ENCODE measurements around the gene NTS. TPM values are rescaled to one million over a fixed set of nuclear protein-coding genes. Genes with fewer than 3 reads are reported as not detected.
A peak's percentile ranks its signal among the peaks of the same experiment; 100 is the strongest.

The NTS gene
- total RNA-seq, 1 experiment from 2014 or later, result 21.9 TPM

DNA sequence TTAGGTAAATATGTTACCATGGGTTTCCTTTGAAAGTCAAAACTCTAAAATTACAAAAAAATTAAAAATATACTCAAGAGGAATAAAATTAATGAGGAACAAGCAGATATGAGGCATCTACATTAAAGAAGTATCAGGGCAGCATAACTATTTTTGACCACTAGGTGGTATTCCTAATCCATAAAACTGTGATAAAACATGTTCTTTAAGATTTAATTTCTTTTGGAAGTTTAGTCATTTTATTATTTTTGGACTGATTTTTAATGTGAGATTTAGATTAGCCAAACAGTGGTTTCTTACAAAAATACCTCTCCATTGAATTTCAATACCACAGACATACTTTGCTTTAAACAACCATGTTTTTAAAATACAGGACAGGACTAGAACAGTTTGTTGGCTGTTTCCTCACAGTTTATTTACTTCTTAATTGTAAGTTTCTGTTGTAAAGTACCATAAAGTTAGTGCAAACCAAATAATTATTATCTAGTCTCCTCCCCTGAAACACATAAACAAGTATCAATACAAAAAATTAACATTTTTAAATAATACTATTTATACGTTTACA is 49.8 kb downstream of the NTS start:
- H3K36me3 Mint-ChIP-seq, result peaks cover 29% of the 10 kb centered on the region
- no peaks in the 10 kb centered on the region for H3K27me3 Mint-ChIP-seq (ENCODE audit: low read depth)
- no peak for ATAC-seq
- peak overlapping the region; percentile 70; the same call in 1 of the 2 replicates for H3K27ac Mint-ChIP-seq
- CTCF ChIA-PET, result interaction anchor here (3.2 kb wide), 1 partner anchor 28 kb away, joined by 28 read pairs; no protein-coding TSS in a partner anchor
- H3K9me3 Mint-ChIP-seq, result peaks cover 38% of the 10 kb centered on the region
- DNase-seq (ENCODE audit: low spot score), result no peak
- no peak overlapping the region for H3K4me3 Mint-ChIP-seq
- POLR2A ChIA-PET, result no interaction called here
- TF ChIP-seq, protein P1, sequence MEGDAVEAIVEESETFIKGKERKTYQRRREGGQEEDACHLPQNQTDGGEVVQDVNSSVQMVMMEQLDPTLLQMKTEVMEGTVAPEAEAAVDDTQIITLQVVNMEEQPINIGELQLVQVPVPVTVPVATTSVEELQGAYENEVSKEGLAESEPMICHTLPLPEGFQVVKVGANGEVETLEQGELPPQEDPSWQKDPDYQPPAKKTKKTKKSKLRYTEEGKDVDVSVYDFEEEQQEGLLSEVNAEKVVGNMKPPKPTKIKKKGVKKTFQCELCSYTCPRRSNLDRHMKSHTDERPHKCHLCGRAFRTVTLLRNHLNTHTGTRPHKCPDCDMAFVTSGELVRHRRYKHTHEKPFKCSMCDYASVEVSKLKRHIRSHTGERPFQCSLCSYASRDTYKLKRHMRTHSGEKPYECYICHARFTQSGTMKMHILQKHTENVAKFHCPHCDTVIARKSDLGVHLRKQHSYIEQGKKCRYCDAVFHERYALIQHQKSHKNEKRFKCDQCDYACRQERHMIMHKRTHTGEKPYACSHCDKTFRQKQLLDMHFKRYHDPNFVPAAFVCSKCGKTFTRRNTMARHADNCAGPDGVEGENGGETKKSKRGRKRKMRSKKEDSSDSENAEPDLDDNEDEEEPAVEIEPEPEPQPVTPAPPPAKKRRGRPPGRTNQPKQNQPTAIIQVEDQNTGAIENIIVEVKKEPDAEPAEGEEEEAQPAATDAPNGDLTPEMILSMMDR (IDR thresholded peaks at IDR 0.05), result peak; percentile 68
- no peak for TF ChIP-seq NFE2L1 (CRISPR knock-in tag; IDR thresholded peaks at IDR 0.05)
- TF ChIP-seq, protein P2, sequence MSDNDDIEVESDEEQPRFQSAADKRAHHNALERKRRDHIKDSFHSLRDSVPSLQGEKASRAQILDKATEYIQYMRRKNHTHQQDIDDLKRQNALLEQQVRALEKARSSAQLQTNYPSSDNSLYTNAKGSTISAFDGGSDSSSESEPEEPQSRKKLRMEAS (CRISPR knock-in tag; IDR thresholded peaks at IDR 0.05), result no peak
- H3K4me1 Mint-ChIP-seq, result peaks cover 22% of the 10 kb centered on the region

DNA sequence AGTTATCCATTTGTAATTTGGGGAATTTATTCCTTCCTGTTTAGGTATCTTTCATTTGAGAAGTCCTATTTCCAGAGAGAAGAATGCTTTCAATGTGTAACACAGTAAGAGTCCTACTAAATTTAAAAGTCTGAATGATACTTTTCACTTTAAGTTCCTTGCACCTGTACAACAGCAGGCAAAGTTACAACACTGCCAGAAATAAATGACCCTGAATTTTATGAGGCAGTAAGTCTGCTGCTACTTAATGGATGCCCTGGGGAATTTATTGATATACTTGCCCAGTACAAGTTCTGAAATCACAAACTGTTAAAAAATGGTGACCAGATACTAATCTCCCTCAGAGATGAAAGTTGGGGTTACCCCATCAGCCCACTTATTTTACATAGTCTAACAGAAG is 53.1 kb downstream of the NTS start:
- Mint-ChIP-seq H3K27ac (no peak overlapping the region), H3K4me3 (no peak overlapping the region), H3K4me1 (peaks cover 22% of the 10 kb centered on the region), H3K27me3 (ENCODE audit: low read depth) (no peaks in the 10 kb centered on the region), H3K9me3 (peaks cover 46% of the 10 kb centered on the region), H3K36me3 (peaks cover 44% of the 10 kb centered on the region)
- DNase-seq (ENCODE audit: low spot score) (no peak), ATAC-seq (no peak)
- ChIA-PET CTCF (no interaction called here), POLR2A (no interaction called here)
- TF ChIP-seq ARID4B (CRISPR knock-in tag; IDR thresholded peaks at IDR 0.05; ENCODE audit: borderline replicate concordance) (no peak), MXD4 (CRISPR knock-in tag; IDR thresholded peaks at IDR 0.05; ENCODE audit: borderline replicate concordance) (no peak), ZNF425 (CRISPR knock-in tag; conservative IDR thresholded peaks at IDR 0.05) (no peak), RORB (CRISPR knock-in tag; IDR thresholded peaks at IDR 0.05) (no peak), ZNF263 (CRISPR knock-in tag; IDR thresholded peaks at IDR 0.05; ENCODE audit: low read depth) (no peak), GABPB1 (CRISPR knock-in tag; IDR thresholded peaks at IDR 0.05) (no peak), SMAD3 (CRISPR knock-in tag; IDR thresholded peaks at IDR 0.05; ENCODE audit: borderline replicate concordance) (no peak), TP53 (CRISPR knock-in tag; IDR thresholded peaks at IDR 0.05) (no peak), ZNF138 (CRISPR knock-in tag; conservative IDR thresholded peaks at IDR 0.05) (no peak), NFYB (CRISPR knock-in tag; conservative IDR thresholded peaks at IDR 0.05; ENCODE audit: low read depth) (no peak), GTF2I (CRISPR knock-in tag; conservative IDR thresholded peaks at IDR 0.05) (no peak)
- TF ChIP-seq, protein P3, sequence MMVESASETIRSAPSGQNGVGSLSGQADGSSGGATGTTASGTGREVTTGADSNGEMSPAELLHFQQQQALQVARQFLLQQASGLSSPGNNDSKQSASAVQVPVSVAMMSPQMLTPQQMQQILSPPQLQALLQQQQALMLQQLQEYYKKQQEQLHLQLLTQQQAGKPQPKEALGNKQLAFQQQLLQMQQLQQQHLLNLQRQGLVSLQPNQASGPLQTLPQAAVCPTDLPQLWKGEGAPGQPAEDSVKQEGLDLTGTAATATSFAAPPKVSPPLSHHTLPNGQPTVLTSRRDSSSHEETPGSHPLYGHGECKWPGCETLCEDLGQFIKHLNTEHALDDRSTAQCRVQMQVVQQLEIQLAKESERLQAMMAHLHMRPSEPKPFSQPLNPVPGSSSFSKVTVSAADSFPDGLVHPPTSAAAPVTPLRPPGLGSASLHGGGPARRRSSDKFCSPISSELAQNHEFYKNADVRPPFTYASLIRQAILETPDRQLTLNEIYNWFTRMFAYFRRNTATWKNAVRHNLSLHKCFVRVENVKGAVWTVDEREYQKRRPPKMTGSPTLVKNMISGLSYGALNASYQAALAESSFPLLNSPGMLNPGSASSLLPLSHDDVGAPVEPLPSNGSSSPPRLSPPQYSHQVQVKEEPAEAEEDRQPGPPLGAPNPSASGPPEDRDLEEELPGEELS (CRISPR knock-in tag; IDR thresholded peaks at IDR 0.05), result no peak
- TF ChIP-seq, protein P4, sequence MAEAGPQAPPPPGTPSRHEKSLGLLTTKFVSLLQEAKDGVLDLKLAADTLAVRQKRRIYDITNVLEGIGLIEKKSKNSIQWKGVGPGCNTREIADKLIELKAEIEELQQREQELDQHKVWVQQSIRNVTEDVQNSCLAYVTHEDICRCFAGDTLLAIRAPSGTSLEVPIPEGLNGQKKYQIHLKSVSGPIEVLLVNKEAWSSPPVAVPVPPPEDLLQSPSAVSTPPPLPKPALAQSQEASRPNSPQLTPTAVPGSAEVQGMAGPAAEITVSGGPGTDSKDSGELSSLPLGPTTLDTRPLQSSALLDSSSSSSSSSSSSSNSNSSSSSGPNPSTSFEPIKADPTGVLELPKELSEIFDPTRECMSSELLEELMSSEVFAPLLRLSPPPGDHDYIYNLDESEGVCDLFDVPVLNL (CRISPR knock-in tag; IDR thresholded peaks at IDR 0.05; ENCODE audit: borderline replicate concordance, low read depth), result no peak
- TF ChIP-seq, protein P5, sequence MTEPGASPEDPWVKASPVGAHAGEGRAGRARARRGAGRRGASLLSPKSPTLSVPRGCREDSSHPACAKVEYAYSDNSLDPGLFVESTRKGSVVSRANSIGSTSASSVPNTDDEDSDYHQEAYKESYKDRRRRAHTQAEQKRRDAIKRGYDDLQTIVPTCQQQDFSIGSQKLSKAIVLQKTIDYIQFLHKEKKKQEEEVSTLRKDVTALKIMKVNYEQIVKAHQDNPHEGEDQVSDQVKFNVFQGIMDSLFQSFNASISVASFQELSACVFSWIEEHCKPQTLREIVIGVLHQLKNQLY (CRISPR knock-in tag; IDR thresholded peaks at IDR 0.05), result no peak
- TF ChIP-seq, protein P6, sequence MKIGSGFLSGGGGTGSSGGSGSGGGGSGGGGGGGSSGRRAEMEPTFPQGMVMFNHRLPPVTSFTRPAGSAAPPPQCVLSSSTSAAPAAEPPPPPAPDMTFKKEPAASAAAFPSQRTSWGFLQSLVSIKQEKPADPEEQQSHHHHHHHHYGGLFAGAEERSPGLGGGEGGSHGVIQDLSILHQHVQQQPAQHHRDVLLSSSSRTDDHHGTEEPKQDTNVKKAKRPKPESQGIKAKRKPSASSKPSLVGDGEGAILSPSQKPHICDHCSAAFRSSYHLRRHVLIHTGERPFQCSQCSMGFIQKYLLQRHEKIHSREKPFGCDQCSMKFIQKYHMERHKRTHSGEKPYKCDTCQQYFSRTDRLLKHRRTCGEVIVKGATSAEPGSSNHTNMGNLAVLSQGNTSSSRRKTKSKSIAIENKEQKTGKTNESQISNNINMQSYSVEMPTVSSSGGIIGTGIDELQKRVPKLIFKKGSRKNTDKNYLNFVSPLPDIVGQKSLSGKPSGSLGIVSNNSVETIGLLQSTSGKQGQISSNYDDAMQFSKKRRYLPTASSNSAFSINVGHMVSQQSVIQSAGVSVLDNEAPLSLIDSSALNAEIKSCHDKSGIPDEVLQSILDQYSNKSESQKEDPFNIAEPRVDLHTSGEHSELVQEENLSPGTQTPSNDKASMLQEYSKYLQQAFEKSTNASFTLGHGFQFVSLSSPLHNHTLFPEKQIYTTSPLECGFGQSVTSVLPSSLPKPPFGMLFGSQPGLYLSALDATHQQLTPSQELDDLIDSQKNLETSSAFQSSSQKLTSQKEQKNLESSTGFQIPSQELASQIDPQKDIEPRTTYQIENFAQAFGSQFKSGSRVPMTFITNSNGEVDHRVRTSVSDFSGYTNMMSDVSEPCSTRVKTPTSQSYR (CRISPR knock-in tag; IDR thresholded peaks at IDR 0.05), result no peak
